Panc1 (cell line): ENCODE results near the gene SSH2.

ENCODE experiments used
- POLR2AphosphoS5 ChIP-seq: IDR thresholded peaks from 2 replicates; pipeline ENCODE4 v1.6.1; 2012; ENCODE audit warnings: mild to moderate bottlenecking, low read depth, low read length, moderate library complexity
- TCF7L2 ChIP-seq: IDR thresholded peaks from 2 replicates; pipeline ENCODE4 v1.6.1; 2011; ENCODE audit warnings: mild to moderate bottlenecking, low read depth, low read length, inconsistent platforms
- TF ChIP-seq, protein P1 (sequence below): fragments of 450-650 bp; IDR thresholded peaks from 2 replicates; pipeline ENCODE4 v1.5.1; 2017; ENCODE audit warnings: mild to moderate bottlenecking
- TF ChIP-seq, protein P2 (sequence below), 2 experiments: IDR thresholded peaks; 2 replicates each; pipeline ENCODE4 v1.6.1; 2011 to 2012; ENCODE audit warnings: low read depth in 2 of 2, control low read depth in 1 of 2, low read length in 1 of 2, mild to moderate bottlenecking in 1 of 2, moderate library complexity in 1 of 2; ENCODE audit not compliant: insufficient read depth in 1 of 2

DNA sequence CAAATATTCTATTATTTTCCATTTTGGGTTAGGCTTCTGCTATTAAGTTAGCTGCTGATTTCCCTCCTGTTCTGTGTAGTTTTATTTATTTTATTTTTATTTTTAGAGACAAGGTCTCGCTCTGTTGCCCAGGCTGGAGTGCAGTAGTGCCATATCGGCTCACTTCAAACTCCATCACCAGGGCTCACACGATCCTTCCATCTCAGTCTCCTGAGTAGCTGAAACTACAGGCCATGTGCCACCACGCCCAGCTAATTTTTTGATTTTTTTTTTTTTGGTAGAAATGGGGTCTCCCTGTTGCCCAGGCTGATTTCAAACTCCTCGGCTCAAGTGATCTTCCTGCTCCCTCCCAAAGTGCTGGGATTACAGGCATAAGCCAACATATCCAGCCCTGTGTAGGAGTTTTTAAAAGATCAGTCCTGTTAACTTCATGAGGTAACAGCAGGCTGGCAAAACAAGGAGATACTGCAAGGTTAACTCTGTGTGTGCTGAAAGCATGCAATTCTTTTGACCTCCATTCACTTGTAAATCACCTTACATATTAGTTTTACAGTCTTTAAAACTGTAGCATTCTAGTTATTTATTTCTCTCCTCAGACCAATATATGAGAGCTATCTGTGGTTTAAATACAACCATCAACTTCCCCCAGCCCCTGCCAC, 63.2 kb downstream of the SSH2 start:
- TF ChIP-seq, protein P1, sequence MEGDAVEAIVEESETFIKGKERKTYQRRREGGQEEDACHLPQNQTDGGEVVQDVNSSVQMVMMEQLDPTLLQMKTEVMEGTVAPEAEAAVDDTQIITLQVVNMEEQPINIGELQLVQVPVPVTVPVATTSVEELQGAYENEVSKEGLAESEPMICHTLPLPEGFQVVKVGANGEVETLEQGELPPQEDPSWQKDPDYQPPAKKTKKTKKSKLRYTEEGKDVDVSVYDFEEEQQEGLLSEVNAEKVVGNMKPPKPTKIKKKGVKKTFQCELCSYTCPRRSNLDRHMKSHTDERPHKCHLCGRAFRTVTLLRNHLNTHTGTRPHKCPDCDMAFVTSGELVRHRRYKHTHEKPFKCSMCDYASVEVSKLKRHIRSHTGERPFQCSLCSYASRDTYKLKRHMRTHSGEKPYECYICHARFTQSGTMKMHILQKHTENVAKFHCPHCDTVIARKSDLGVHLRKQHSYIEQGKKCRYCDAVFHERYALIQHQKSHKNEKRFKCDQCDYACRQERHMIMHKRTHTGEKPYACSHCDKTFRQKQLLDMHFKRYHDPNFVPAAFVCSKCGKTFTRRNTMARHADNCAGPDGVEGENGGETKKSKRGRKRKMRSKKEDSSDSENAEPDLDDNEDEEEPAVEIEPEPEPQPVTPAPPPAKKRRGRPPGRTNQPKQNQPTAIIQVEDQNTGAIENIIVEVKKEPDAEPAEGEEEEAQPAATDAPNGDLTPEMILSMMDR = no peak
- TF ChIP-seq POLR2AphosphoS5 (no peak), TCF7L2 (no peak)
- TF ChIP-seq, protein P2, sequence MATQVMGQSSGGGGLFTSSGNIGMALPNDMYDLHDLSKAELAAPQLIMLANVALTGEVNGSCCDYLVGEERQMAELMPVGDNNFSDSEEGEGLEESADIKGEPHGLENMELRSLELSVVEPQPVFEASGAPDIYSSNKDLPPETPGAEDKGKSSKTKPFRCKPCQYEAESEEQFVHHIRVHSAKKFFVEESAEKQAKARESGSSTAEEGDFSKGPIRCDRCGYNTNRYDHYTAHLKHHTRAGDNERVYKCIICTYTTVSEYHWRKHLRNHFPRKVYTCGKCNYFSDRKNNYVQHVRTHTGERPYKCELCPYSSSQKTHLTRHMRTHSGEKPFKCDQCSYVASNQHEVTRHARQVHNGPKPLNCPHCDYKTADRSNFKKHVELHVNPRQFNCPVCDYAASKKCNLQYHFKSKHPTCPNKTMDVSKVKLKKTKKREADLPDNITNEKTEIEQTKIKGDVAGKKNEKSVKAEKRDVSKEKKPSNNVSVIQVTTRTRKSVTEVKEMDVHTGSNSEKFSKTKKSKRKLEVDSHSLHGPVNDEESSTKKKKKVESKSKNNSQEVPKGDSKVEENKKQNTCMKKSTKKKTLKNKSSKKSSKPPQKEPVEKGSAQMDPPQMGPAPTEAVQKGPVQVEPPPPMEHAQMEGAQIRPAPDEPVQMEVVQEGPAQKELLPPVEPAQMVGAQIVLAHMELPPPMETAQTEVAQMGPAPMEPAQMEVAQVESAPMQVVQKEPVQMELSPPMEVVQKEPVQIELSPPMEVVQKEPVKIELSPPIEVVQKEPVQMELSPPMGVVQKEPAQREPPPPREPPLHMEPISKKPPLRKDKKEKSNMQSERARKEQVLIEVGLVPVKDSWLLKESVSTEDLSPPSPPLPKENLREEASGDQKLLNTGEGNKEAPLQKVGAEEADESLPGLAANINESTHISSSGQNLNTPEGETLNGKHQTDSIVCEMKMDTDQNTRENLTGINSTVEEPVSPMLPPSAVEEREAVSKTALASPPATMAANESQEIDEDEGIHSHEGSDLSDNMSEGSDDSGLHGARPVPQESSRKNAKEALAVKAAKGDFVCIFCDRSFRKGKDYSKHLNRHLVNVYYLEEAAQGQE (IDR thresholded peaks at IDR 0.05; ENCODE audit: insufficient read depth in 1 of 2, low read depth in 2 of 2, low read length in 1 of 2) = no peak
